ENCODE data around the gene GLRX2.

Gene GLRX2

GRCh38 chr1:193114485-193115095, 9.4 kb upstream of the GLRX2 start:
- DNase-seq (ENCODE audit: low read depth, low spot score): no peak
- H3K4me3 ChIP-seq (ENCODE audit: low read length): no peak overlapping the region

DNA sequence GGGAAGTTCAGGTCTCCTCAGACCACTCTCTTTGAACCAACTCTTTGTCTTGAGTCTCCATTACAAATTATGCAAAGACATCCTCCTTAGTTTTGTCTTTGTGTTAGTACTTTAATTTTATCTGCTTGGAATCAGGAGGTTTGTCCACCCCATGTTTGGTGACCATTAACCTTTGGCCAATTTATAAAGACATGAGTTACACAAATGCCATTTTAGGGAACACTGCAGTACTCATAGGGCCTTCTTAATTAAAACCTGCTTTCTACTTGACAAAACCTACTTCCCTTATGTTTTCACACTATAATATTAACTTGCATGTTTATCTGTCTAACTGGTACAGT, 8.7 kb upstream of the GLRX2 start:
- H3K4me3 ChIP-seq (ENCODE audit: low read length): no peak overlapping the region
- DNase-seq (ENCODE audit: low read depth, low spot score): no peak

GRCh38 chr1:193113258-193113991, 8.2 kb upstream of the GLRX2 start:
- H3K4me3 ChIP-seq (ENCODE audit: low read length): no peak overlapping the region
- no peak for DNase-seq (ENCODE audit: low read depth, low spot score)

DNA sequence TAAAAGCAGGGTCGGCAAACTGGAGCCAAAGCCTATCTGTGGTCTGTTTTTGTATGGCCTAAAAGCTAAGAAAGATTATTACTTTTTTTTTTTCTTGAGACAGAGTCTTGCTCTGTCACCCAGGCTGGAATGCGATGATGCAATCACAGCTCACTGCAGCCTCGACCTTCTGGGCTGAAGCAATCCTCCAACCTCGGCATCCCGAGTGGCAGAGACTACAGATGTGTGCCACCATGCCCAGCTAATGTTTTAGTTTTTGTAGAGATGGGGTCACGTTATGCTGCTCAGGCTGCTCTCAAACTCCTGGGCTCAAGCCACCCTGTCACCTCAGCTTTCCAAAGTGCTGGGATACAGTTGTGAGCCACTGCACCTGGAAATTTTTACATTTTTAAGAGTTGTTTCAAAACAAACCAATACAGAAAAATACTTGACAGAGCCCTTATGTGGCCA, 6.5 kb upstream of the GLRX2 start:
- no peak for DNase-seq (ENCODE audit: low read depth, low spot score)
- no peak overlapping the region for H3K4me3 ChIP-seq (ENCODE audit: low read length)

DNA sequence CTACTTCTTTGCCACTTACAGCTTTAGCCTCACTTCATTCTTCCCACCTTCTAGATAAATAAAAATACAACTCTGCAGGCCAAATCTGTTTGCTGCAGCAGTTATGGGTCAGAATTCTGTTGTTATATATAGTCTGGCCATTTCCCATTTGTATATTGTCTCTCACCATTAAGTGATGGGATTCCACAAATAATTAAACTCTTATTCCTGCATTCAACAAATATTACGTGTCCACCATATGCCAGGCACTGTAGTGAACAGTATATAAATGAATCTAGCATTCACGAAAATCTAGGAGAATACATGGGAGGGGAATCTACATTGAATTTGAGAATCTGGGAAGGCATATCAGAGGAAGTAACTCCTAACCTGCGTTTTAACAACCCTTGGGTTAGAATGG, 5.7 kb upstream of the GLRX2 start:
- no peak overlapping the region for H3K4me3 ChIP-seq (ENCODE audit: low read length)
- no peak for DNase-seq (ENCODE audit: low read depth, low spot score)

GRCh38 chr1:193110246-193110645, 5.0 kb upstream of the GLRX2 start:
- H3K4me3 ChIP-seq (ENCODE audit: low read length): no peak overlapping the region
- no peak for DNase-seq (ENCODE audit: low read depth, low spot score)

GRCh38 chr1:193109619-193110018, 4.4 kb upstream of the GLRX2 start:
- DNase-seq (ENCODE audit: low read depth, low spot score): no peak
- no peak overlapping the region for H3K4me3 ChIP-seq (ENCODE audit: low read length)

GRCh38 chr1:193108471-193108870, 3.3 kb upstream of the GLRX2 start:
- DNase-seq (ENCODE audit: low read depth, low spot score): no peak
- H3K4me3 ChIP-seq (ENCODE audit: low read length): no peak overlapping the region

DNA sequence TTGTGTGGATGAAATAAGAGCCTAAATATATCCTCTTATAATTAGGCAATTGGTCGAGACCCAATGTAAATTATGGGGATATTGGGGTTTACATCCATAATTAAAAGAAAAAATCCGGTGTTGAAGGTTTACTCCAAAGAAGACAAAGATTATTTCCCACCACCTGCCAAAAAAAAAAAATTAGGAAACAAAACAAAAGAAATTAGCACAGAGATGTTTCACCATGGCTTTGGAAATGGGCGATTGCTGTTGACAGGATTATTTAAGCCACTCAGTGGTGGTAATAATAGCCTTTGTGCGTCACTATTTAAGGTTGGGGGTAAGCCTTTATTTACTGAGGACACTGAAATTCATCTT, 585 bp upstream of the GLRX2 start:
- DNase-seq (ENCODE audit: low read depth, low spot score): no peak
- peak overlapping the region; percentile 72 for H3K4me3 ChIP-seq (ENCODE audit: low read length)

DNA sequence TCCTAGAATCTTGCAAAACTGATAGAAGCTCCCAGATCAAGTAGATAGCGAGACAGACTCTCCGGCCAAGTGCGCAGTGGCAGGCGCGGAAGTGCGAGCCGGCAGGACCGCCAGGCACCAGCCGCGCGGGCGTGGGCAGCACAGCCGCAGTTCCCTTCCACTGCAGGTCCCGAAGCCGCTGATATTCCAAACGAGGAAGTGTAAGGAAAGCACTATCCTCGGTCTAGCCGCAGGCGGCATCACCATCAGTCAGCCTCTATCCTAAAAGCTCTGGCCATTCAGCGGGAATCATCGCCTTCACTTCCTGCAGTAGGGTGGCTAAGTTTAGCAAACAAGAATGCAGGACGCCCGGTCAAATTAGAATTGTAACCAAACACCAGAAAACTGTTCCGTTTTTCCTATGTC, 710 bp downstream of the GLRX2 start:
- no peak for DNase-seq (ENCODE audit: low read depth, low spot score)
- peak overlapping the region; percentile 72 for H3K4me3 ChIP-seq (ENCODE audit: low read length)

- DNase-seq (ENCODE audit: low read depth, low spot score): no peak
- no peak overlapping the region for H3K4me3 ChIP-seq (ENCODE audit: low read length)
Observed at GRCh38 chr1:193103759-193104501, 1.3 kb downstream of the GLRX2 start.

- no peak for DNase-seq (ENCODE audit: low read depth, low spot score)
- no peak overlapping the region for H3K4me3 ChIP-seq (ENCODE audit: low read length)
Observed at GRCh38 chr1:193102662-193103061, 2.6 kb downstream of the GLRX2 start.

- no peak overlapping the region for H3K4me3 ChIP-seq (ENCODE audit: low read length)
- DNase-seq (ENCODE audit: low read depth, low spot score): no peak
Observed at GRCh38 chr1:193094112-193094511, 11.1 kb downstream of the GLRX2 start.

DNA sequence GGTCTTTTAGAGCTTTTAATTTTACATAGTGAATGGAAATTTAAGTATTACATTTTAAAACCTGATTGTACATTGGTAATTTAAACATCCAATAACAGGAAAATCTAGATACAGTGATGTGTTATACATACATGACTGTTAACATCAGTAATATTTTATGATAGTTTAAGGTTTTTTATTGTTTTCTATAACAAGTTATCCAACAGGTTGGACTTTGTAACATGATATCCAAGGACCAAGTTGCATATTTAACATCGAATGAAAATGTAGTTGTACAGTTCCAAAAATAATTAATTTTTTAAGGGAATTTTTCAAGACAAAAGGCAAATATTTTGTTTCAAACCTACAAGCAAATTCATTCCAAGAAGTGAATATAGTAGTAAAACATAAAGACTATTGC, 14.3 kb downstream of the GLRX2 start:
- no peak overlapping the region for H3K4me3 ChIP-seq (ENCODE audit: low read length)
- no peak for DNase-seq (ENCODE audit: low read depth, low spot score)

GRCh38 chr1:193087893-193088292, 17.3 kb downstream of the GLRX2 start:
- DNase-seq (ENCODE audit: low read depth, low spot score): no peak
- H3K4me3 ChIP-seq (ENCODE audit: low read length): no peak overlapping the region

- no peak for DNase-seq (ENCODE audit: low read depth, low spot score)
- H3K4me3 ChIP-seq (ENCODE audit: low read length): no peak overlapping the region
Observed at GRCh38 chr1:193086342-193086741, 18.9 kb downstream of the GLRX2 start.

DNA sequence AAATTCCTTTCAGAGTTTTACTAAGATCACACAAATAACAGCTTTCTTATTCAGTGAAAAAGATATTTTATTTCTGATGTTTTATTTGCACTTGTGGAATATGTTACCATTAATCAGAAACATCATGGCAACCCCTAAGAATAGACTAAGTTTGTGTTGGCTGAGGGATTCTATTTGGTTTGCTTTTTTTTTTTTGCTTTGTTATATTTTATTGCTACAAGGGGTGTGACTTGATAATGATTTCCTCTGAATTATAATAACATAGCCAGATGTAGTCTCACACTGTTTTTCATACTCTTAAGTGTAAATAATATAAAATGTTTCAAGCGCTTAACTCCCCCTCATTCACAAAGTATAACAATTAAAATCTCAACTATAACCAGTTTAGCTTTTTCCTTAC, 20.0 kb downstream of the GLRX2 start:
- DNase-seq (ENCODE audit: low read depth, low spot score): no peak
- H3K4me3 ChIP-seq (ENCODE audit: low read length): no peak overlapping the region

- H3K4me3 ChIP-seq (ENCODE audit: low read length): no peak overlapping the region
- no peak for DNase-seq (ENCODE audit: low read depth, low spot score)
Observed at GRCh38 chr1:193083365-193084088, 21.7 kb downstream of the GLRX2 start.

- no peak for DNase-seq (ENCODE audit: low read depth, low spot score)
- H3K4me3 ChIP-seq (ENCODE audit: low read length): no peak overlapping the region
Observed at GRCh38 chr1:193079187-193079586, 26.0 kb downstream of the GLRX2 start.

- no peak overlapping the region for H3K4me3 ChIP-seq (ENCODE audit: low read length)
- no peak for DNase-seq (ENCODE audit: low read depth, low spot score)
Observed at GRCh38 chr1:193077991-193078390, 27.2 kb downstream of the GLRX2 start.
